PFSK-1 (cell line): ENCODE measurements around the gene MCMBP.

ENCODE experiments used
- FOXP2 ChIP-seq: optimal IDR thresholded peaks from 2 replicates; pipeline ENCODE3; 2011; ENCODE audit warnings: borderline replicate concordance, control low read depth, inconsistent platforms; ENCODE audit not compliant: insufficient read depth; ENCODE audit errors: extremely low read length, extremely low read depth
- POLR2AphosphoS5 ChIP-seq: IDR thresholded peaks from 2 replicates; pipeline ENCODE4 v1.6.1; 2012; ENCODE audit warnings: low read depth, mild to moderate bottlenecking, control low read depth, low read length, moderate library complexity
- REST ChIP-seq, 2 experiments: IDR thresholded peaks; 2 replicates each; pipeline versions ENCODE4 v1.6.1 to v1.8.0; 2011 to 2012; ENCODE audit warnings: low read depth in 2 of 2, low read length in 2 of 2, control low read depth in 1 of 2, inconsistent platforms in 1 of 2, mild to moderate bottlenecking in 1 of 2, moderate library complexity in 1 of 2; ENCODE audit not compliant: insufficient read depth in 1 of 2
- SIN3A ChIP-seq: IDR thresholded peaks from 2 replicates; pipeline ENCODE4 v1.6.1; 2012; ENCODE audit warnings: mild to moderate bottlenecking, low read length, moderate library complexity, borderline replicate concordance; ENCODE audit not compliant: insufficient read depth
- TAF1 ChIP-seq: IDR thresholded peaks from 2 replicates; pipeline ENCODE4 v1.6.1; 2012; ENCODE audit warnings: low read length, control low read depth, borderline replicate concordance; ENCODE audit not compliant: insufficient read depth

Gene MCMBP

GRCh38 chr10:119860866-119861607 lies 11.6 kb downstream of the MCMBP start:
- TF ChIP-seq TAF1, result no peak
- no peak for TF ChIP-seq SIN3A
- no peak for TF ChIP-seq REST (IDR thresholded peaks at IDR 0.05; ENCODE audit: insufficient read depth in 1 of 2, low read depth in 2 of 2, low read length in 2 of 2)

- TF ChIP-seq FOXP2 (no peak), POLR2AphosphoS5 (no peak)
These were observed 13.0 kb downstream of the MCMBP start for GRCh38 chr10:119859420-119860258.

GRCh38 chr10:119858063-119858462 lies 14.6 kb downstream of the MCMBP start:
- TF ChIP-seq SIN3A (no peak), REST (IDR thresholded peaks at IDR 0.05; ENCODE audit: insufficient read depth in 1 of 2, low read depth in 2 of 2, low read length in 2 of 2) (no peak), TAF1 (no peak), POLR2AphosphoS5 (no peak), FOXP2 (no peak)

- TF ChIP-seq FOXP2 (no peak), POLR2AphosphoS5 (no peak), SIN3A (no peak), REST (IDR thresholded peaks at IDR 0.05; ENCODE audit: insufficient read depth in 1 of 2, low read depth in 2 of 2, low read length in 2 of 2) (no peak), TAF1 (no peak)
These were observed 19.1 kb downstream of the MCMBP start for GRCh38 chr10:119853574-119853973.

GRCh38 chr10:119852822-119853221 lies 19.8 kb downstream of the MCMBP start:
- TF ChIP-seq FOXP2 (no peak), REST (IDR thresholded peaks at IDR 0.05; ENCODE audit: insufficient read depth in 1 of 2, low read depth in 2 of 2, low read length in 2 of 2) (no peak), TAF1 (no peak), POLR2AphosphoS5 (no peak), SIN3A (no peak)
